CD8-positive, alpha-beta memory T cell (primary cell): ENCODE measurements around the gene GPR152. TPM values are rescaled to one million over a fixed set of nuclear protein-coding genes. Genes with fewer than 3 reads are reported as not detected.

Experiments
- CTCF ChIA-PET: fragments of 350-600 bp; sonication (Branson Sonifier 250); formaldehyde crosslinking; loops from one replicate; lab custom pipeline; 2021; ENCODE audit warnings: antibody characterized with exemption; lab: Charles Lee
- POLR2A ChIA-PET: fragments of 350-600 bp; sonication (Branson Sonifier 250); formaldehyde crosslinking; loops from one replicate; lab custom pipeline; 2021; ENCODE audit warnings: antibody characterized with exemption; lab: Charles Lee
- DNase-seq, 5 donors: peaks; one replicate each; pipeline versions ENCODE4 v3.0.0 to v3.0.0-alpha.2; 2020 to 2022; ENCODE audit warnings: mixed read lengths in 1 of 5
- H3K27ac ChIP-seq: one replicate; pipeline ENCODE4 v1.7.0; 2013; ENCODE audit warnings: low read depth, mild to moderate bottlenecking, low read length, moderate library complexity
- H3K27me3 ChIP-seq: 2 replicates; pipeline ENCODE4 v1.7.0; 2013; ENCODE audit warnings: low read length, mild to moderate bottlenecking; ENCODE audit not compliant: insufficient read depth, poor library complexity, severe bottlenecking
- H3K36me3 ChIP-seq: 2 replicates; pipeline ENCODE4 v1.7.0; 2013; ENCODE audit warnings: mild to moderate bottlenecking, low read length, moderate library complexity; ENCODE audit not compliant: insufficient read depth
- H3K4me1 ChIP-seq: 2 replicates; pipeline ENCODE4 v1.7.0; 2013; ENCODE audit warnings: mild to moderate bottlenecking, low read length, moderate library complexity; ENCODE audit not compliant: insufficient read depth
- H3K4me3 ChIP-seq: 2 replicates; pipeline ENCODE4 v1.7.0; 2013; ENCODE audit warnings: mild to moderate bottlenecking, low read length
- H3K9me3 ChIP-seq: 2 replicates; pipeline ENCODE4 v1.7.0; 2013; ENCODE audit warnings: mild to moderate bottlenecking, low read length
- H3K27ac Mint-ChIP-seq, 8 donors: one replicate each; pipeline ENCODE4 v1.8.0; 2020 to 2021; ENCODE audit warnings: mixed read lengths in 8 of 8, mild to moderate bottlenecking in 6 of 8, inconsistent platforms in 3 of 8, moderate library complexity in 3 of 8
- H3K27me3 Mint-ChIP-seq, 2 donors: one replicate each; pipeline ENCODE4 v1.8.0; 2020 to 2021; ENCODE audit warnings: mixed read lengths in 2 of 2, mild to moderate bottlenecking in 1 of 2, moderate library complexity in 1 of 2
- H3K36me3 Mint-ChIP-seq, 3 donors: one replicate each; pipeline ENCODE4 v1.8.0; 2020 to 2021; ENCODE audit warnings: mixed read lengths in 3 of 3, inconsistent platforms in 1 of 3, mild to moderate bottlenecking in 1 of 3
- H3K4me1 Mint-ChIP-seq, 3 donors: one replicate each; pipeline ENCODE4 v1.8.0; 2020 to 2021; ENCODE audit warnings: mixed read lengths in 3 of 3, inconsistent platforms in 1 of 3, mild to moderate bottlenecking in 1 of 3
- H3K4me3 Mint-ChIP-seq, 7 donors: one replicate each; pipeline ENCODE4 v1.8.0; 2020 to 2021; ENCODE audit warnings: mixed read lengths in 7 of 7, mild to moderate bottlenecking in 6 of 7, moderate library complexity in 4 of 7, inconsistent platforms in 2 of 7
- H3K9me3 Mint-ChIP-seq, 5 donors: one replicate each; pipeline ENCODE4 v1.8.0; 2020 to 2022; ENCODE audit warnings: mixed read lengths in 5 of 5, mild to moderate bottlenecking in 3 of 5, moderate library complexity in 2 of 5, inconsistent platforms in 1 of 5
- polyA plus RNA-seq: library from polyadenylated mRNA; unstranded; fragments of 300-500 nt; fragmentation: Illumina TruSeq; gene quantifications from one replicate; pipeline ENCODE4 v1.2.3, GENCODE V29; 2021
- total RNA-seq, 2 experiments: library from RNA; stranded (reverse); gene quantifications; one replicate each; pipeline ENCODE4 v1.2.3, GENCODE V29; 2021

The GPR152 gene
- total and polyA plus RNA-seq, 3 experiments from 2014 or later: 0.87 TPM; not detected in 2

- DNase-seq: no peak
- H3K4me1 ChIP-seq: peaks cover 31% of the 10 kb centered on the region
- Mint-ChIP-seq H3K9me3 (no peaks in the 10 kb centered on the region), H3K4me3 (peak overlapping the region in 1 of 7 donors; percentile 24), H3K27me3 (peaks cover 0 to 6% of the 10 kb centered on the region in 2 donors), H3K36me3 (peaks cover 0 to 5% (median 0%) of the 10 kb centered on the region in 3 donors), H3K4me1 (peaks cover 34 to 48% (median 41%) of the 10 kb centered on the region in 3 donors), H3K27ac (peak overlapping the region in 1 of 8 donors; percentile 75)
- no peaks in the 10 kb centered on the region for H3K36me3 ChIP-seq
- ChIA-PET POLR2A (interaction anchor here (0.6 to 1.2 kb wide), 3 partner anchors 9 to 580 kb away, joined by 3 to 7 read pairs (median 3); no protein-coding TSS in a partner anchor), CTCF (interaction anchor here (1.7 to 2.2 kb wide), 2 partner anchors 15 to 22 kb away, joined by 6 to 10 read pairs; partner anchors contain the start of gene PPP1CA)
- H3K27ac ChIP-seq: no peak overlapping the region
- no peaks in the 10 kb centered on the region for H3K27me3 ChIP-seq
- no peaks in the 10 kb centered on the region for H3K9me3 ChIP-seq
- no peak overlapping the region for H3K4me3 ChIP-seq
Observed at GRCh38 chr11:67423466-67423865, 29.1 kb downstream of the GPR152 start.

GRCh38 chr11:67422891-67423290, 29.6 kb downstream of the GPR152 start:
- ChIA-PET POLR2A (interaction anchor here (0.6 to 1.2 kb wide), 5 partner anchors 8 to 580 kb away, joined by 3 to 7 read pairs (median 3); partner anchors contain the start of gene TBC1D10C), CTCF (interaction anchor here (1.7 to 2.2 kb wide), 2 partner anchors 14 to 21 kb away, joined by 6 to 10 read pairs; partner anchors contain the start of gene PPP1CA)
- peak overlapping the region in 1 of 7 donors; percentile 24 for H3K4me3 Mint-ChIP-seq
- peak overlapping the region in 3 of 8 donors; percentile 22 to 75 (median 73) for H3K27ac Mint-ChIP-seq
- DNase-seq: no peak
- Histone ChIP-seq H3K4me3 (no peak overlapping the region), H3K4me1 (peaks cover 36% of the 10 kb centered on the region), H3K9me3 (no peaks in the 10 kb centered on the region), H3K27me3 (no peaks in the 10 kb centered on the region), H3K36me3 (no peaks in the 10 kb centered on the region), H3K27ac (no peak overlapping the region)
- peaks cover 0 to under 1% (median 0%) of the 10 kb centered on the region in 3 donors for H3K36me3 Mint-ChIP-seq
- H3K27me3 Mint-ChIP-seq: peaks cover 0 to 3% of the 10 kb centered on the region in 2 donors
- no peaks in the 10 kb centered on the region for H3K9me3 Mint-ChIP-seq
- peaks cover 35 to 50% (median 42%) of the 10 kb centered on the region in 3 donors for H3K4me1 Mint-ChIP-seq

GRCh38 chr11:67421430-67422031, 31.0 kb downstream of the GPR152 start:
- Mint-ChIP-seq H3K27ac (peak overlapping the region in 7 of 8 donors; percentile 75 to 94 (median 84)), H3K4me3 (peak overlapping the region; percentile 46 to 83 (median 71)), H3K4me1 (peaks cover 36 to 55% (median 44%) of the 10 kb centered on the region in 3 donors), H3K9me3 (no peaks in the 10 kb centered on the region), H3K36me3 (no peaks in the 10 kb centered on the region), H3K27me3 (peaks cover 0 to 1% of the 10 kb centered on the region in 2 donors)
- no peak for DNase-seq
- ChIA-PET CTCF (interaction anchor here (1.2 to 9.8 kb wide), 4 partner anchors 10 to 30 kb away, joined by 3 to 108 read pairs (median 8); partner anchors contain the start of genes PPP1CA, RAD9A and TBC1D10C), POLR2A (interaction anchor here (0.6 to 5.9 kb wide), 8 partner anchors 9 to 83 kb away, joined by 3 to 111 read pairs (median 8); partner anchors contain the start of genes POLD4, PPP1CA, PTPRCAP and TBC1D10C)
- Histone ChIP-seq H3K9me3 (no peaks in the 10 kb centered on the region), H3K4me3 (peak overlapping the region; percentile 54), H3K4me1 (peaks cover 42% of the 10 kb centered on the region), H3K27ac (no peak overlapping the region), H3K36me3 (no peaks in the 10 kb centered on the region), H3K27me3 (no peaks in the 10 kb centered on the region)

- H3K4me1 Mint-ChIP-seq: peaks cover 43 to 62% (median 51%) of the 10 kb centered on the region in 3 donors
- no peaks in the 10 kb centered on the region for H3K9me3 Mint-ChIP-seq
- Histone ChIP-seq H3K36me3 (no peaks in the 10 kb centered on the region), H3K4me1 (peaks cover 49% of the 10 kb centered on the region), H3K27me3 (no peaks in the 10 kb centered on the region), H3K27ac (peak overlapping the region; percentile 51), H3K4me3 (peak overlapping the region; percentile 58), H3K9me3 (no peaks in the 10 kb centered on the region)
- H3K27ac Mint-ChIP-seq: peak overlapping the region; percentile 75 to 95 (median 88)
- H3K4me3 Mint-ChIP-seq: peak overlapping the region; percentile 70 to 90 (median 83)
- POLR2A ChIA-PET: interaction anchor here (0.6 to 5.9 kb wide), 10 partner anchors 8 to 83 kb away, joined by 3 to 111 read pairs (median 6); partner anchors contain the start of genes POLD4, PPP1CA, PTPRCAP and RPS6KB2
- no peaks in the 10 kb centered on the region for H3K36me3 Mint-ChIP-seq
- H3K27me3 Mint-ChIP-seq: peaks cover 0 to under 1% of the 10 kb centered on the region in 2 donors
- peak; percentile 97 to 99 (median 98) for DNase-seq
- CTCF ChIA-PET: interaction anchor here (1.2 to 9.8 kb wide), 5 partner anchors 10 to 48 kb away, joined by 3 to 108 read pairs (median 9); partner anchors contain the start of genes PPP1CA, RAD9A, TBC1D10C and TMEM134
Observed at GRCh38 chr11:67420646-67421429, 31.7 kb downstream of the GPR152 start.

GRCh38 chr11:67420147-67420645, 32.3 kb downstream of the GPR152 start:
- Histone ChIP-seq H3K36me3 (no peaks in the 10 kb centered on the region), H3K27ac (peak overlapping the region; percentile 51), H3K4me3 (peak overlapping the region; percentile 58), H3K4me1 (peaks cover 51% of the 10 kb centered on the region), H3K9me3 (no peaks in the 10 kb centered on the region), H3K27me3 (no peaks in the 10 kb centered on the region)
- no peaks in the 10 kb centered on the region for H3K27me3 Mint-ChIP-seq
- H3K27ac Mint-ChIP-seq: peak overlapping the region; percentile 78 to 95 (median 86)
- POLR2A ChIA-PET: interaction anchor here (0.7 to 5.9 kb wide), 10 partner anchors 8 to 67 kb away, joined by 3 to 111 read pairs (median 8); partner anchors contain the start of genes POLD4, PPP1CA, PTPRCAP and RPS6KB2
- H3K9me3 Mint-ChIP-seq: no peaks in the 10 kb centered on the region
- H3K4me3 Mint-ChIP-seq: peak overlapping the region; percentile 73 to 90 (median 83)
- no peaks in the 10 kb centered on the region for H3K36me3 Mint-ChIP-seq
- DNase-seq: no peak
- H3K4me1 Mint-ChIP-seq: peaks cover 42 to 62% (median 52%) of the 10 kb centered on the region in 3 donors
- CTCF ChIA-PET: interaction anchor here (0.7 to 9.8 kb wide), 7 partner anchors 11 to 75 kb away, joined by 3 to 108 read pairs (median 3); partner anchors contain the start of genes PPP1CA, PTPRCAP, RAD9A and TBC1D10C

GRCh38 chr11:67419325-67420049, 33.0 kb downstream of the GPR152 start:
- H3K4me1 ChIP-seq: peaks cover 58% of the 10 kb centered on the region
- peak overlapping the region; percentile 75 to 90 (median 83) for H3K4me3 Mint-ChIP-seq
- no peaks in the 10 kb centered on the region for H3K27me3 Mint-ChIP-seq
- no peak overlapping the region for H3K27ac ChIP-seq
- no peaks in the 10 kb centered on the region for H3K27me3 ChIP-seq
- no peaks in the 10 kb centered on the region for H3K36me3 ChIP-seq
- H3K9me3 ChIP-seq: no peaks in the 10 kb centered on the region
- ChIA-PET POLR2A (interaction anchor here (0.7 to 5.9 kb wide), 8 partner anchors 9 to 66 kb away, joined by 4 to 111 read pairs (median 14); partner anchors contain the start of genes POLD4, PPP1CA, PTPRCAP and RPS6KB2), CTCF (interaction anchor here (0.7 to 9.8 kb wide), 6 partner anchors 11 to 74 kb away, joined by 3 to 108 read pairs (median 8); partner anchors contain the start of genes PPP1CA, PTPRCAP, TBC1D10C and TMEM134)
- DNase-seq: no peak
- no peaks in the 10 kb centered on the region for H3K36me3 Mint-ChIP-seq
- H3K9me3 Mint-ChIP-seq: no peaks in the 10 kb centered on the region
- peaks cover 47 to 66% (median 57%) of the 10 kb centered on the region in 3 donors for H3K4me1 Mint-ChIP-seq
- H3K27ac Mint-ChIP-seq: peak overlapping the region; percentile 78 to 91 (median 86)
- peak overlapping the region; percentile 58 for H3K4me3 ChIP-seq
